ENCODE data around the gene IL4R. TPM values are rescaled to one million over a fixed set of nuclear protein-coding genes. Genes with fewer than 3 reads are reported as not detected.

The IL4R gene
- total and polyA plus RNA-seq, 2 donors (not counting 1 experiment from before 2014, with no cell fraction given): 17.1 to 23.6 TPM

DNA sequence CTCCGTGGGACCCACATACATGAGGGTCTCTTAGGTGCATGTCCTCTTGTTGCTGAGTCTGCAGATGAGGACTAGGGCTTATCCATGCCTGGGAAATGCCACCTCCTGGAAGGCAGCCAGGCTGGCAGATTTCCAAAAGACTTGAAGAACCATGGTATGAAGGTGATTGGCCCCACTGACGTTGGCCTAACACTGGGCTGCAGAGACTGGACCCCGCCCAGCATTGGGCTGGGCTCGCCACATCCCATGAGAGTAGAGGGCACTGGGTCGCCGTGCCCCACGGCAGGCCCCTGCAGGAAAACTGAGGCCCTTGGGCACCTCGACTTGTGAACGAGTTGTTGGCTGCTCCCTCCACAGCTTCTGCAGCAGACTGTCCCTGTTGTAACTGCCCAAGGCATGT lies 50.0 kb downstream of the IL4R start:
- no peaks in the 10 kb centered on the region for H3K79me2 ChIP-seq (ENCODE audit: control insufficient read depth, insufficient read depth, low read length)
- TF ChIP-seq EZH2 (IDR thresholded peaks at IDR 0.05; ENCODE audit: low read length, missing control alignments): no peak
- TF ChIP-seq, protein P1, sequence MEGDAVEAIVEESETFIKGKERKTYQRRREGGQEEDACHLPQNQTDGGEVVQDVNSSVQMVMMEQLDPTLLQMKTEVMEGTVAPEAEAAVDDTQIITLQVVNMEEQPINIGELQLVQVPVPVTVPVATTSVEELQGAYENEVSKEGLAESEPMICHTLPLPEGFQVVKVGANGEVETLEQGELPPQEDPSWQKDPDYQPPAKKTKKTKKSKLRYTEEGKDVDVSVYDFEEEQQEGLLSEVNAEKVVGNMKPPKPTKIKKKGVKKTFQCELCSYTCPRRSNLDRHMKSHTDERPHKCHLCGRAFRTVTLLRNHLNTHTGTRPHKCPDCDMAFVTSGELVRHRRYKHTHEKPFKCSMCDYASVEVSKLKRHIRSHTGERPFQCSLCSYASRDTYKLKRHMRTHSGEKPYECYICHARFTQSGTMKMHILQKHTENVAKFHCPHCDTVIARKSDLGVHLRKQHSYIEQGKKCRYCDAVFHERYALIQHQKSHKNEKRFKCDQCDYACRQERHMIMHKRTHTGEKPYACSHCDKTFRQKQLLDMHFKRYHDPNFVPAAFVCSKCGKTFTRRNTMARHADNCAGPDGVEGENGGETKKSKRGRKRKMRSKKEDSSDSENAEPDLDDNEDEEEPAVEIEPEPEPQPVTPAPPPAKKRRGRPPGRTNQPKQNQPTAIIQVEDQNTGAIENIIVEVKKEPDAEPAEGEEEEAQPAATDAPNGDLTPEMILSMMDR (conservative IDR thresholded peaks at IDR 0.05 in 1 of 2, IDR thresholded peaks at IDR 0.05 in 1 of 2; ENCODE audit: low read depth in 1 of 2, low read length in 2 of 2): no peak
- H3K4me2 ChIP-seq (ENCODE audit: extremely low read depth, insufficient read depth, low read length): no peak overlapping the region
- H3K9me3 ChIP-seq (ENCODE audit: control insufficient read depth, insufficient read depth, low read depth, low read length): no peaks in the 10 kb centered on the region
- peaks cover 16% of the 10 kb centered on the region for H3K36me3 ChIP-seq (ENCODE audit: control insufficient read depth, insufficient read depth, low read length)
- no peak for DNase-seq (ENCODE audit: low read depth in 2 of 2)
- peaks cover 4% of the 10 kb centered on the region for H3K4me1 ChIP-seq (ENCODE audit: control insufficient read depth, extremely low read depth, insufficient read depth, low read length)
- H3K9ac ChIP-seq (ENCODE audit: insufficient read depth, low read length): no peak overlapping the region
- no peak overlapping the region for H3K27ac ChIP-seq (ENCODE audit: insufficient read depth, low read length)
- no peaks in the 10 kb centered on the region for H3K27me3 ChIP-seq (ENCODE audit: control insufficient read depth, insufficient read depth, low read length)
- no peak overlapping the region for H2AFZ ChIP-seq (ENCODE audit: low read length)
- no peak overlapping the region for H3K4me3 ChIP-seq (replicated peaks in 1 of 4; ENCODE audit: control extremely low read depth in 1 of 4, insufficient read depth in 1 of 4, low read depth in 3 of 4, low read length in 4 of 4)
- no peaks in the 10 kb centered on the region for H4K20me1 ChIP-seq (ENCODE audit: control insufficient read depth, extremely low read depth, insufficient read depth, low read length)

DNA sequence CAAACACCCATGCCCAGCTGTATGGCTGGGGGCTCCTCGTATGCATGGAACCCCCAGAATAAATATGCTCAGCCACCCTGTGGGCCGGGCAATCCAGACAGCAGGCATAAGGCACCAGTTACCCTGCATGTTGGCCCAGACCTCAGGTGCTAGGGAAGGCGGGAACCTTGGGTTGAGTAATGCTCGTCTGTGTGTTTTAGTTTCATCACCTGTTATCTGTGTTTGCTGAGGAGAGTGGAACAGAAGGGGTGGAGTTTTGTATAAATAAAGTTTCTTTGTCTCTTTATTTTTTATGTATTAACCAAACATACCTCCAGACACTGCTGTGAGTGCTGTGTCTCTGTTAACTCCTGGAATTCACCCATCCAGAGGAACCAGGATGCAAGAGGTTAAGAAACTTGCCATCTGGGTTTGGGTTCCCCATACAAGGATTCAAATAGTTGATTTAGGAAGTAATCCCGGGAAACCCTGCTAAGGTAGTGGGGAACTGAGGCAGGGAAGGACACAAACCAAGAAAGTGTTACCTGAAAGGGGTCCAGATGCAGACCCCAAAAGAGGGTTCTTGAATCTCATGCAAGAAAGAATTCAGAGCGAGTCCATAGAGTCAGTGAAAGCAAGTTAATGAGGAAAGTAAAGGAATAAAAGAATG lies 50.8 kb downstream of the IL4R start:
- peaks cover 16% of the 10 kb centered on the region for H3K36me3 ChIP-seq (ENCODE audit: control insufficient read depth, insufficient read depth, low read length)
- no peak overlapping the region for H3K4me2 ChIP-seq (ENCODE audit: extremely low read depth, insufficient read depth, low read length)
- no peaks in the 10 kb centered on the region for H3K79me2 ChIP-seq (ENCODE audit: control insufficient read depth, insufficient read depth, low read length)
- H3K4me1 ChIP-seq (ENCODE audit: control insufficient read depth, extremely low read depth, insufficient read depth, low read length): peaks cover 4% of the 10 kb centered on the region
- H3K27me3 ChIP-seq (ENCODE audit: control insufficient read depth, insufficient read depth, low read length): no peaks in the 10 kb centered on the region
- H2AFZ ChIP-seq (ENCODE audit: low read length): no peak overlapping the region
- TF ChIP-seq, protein P1 (conservative IDR thresholded peaks at IDR 0.05 in 1 of 2, IDR thresholded peaks at IDR 0.05 in 1 of 2; ENCODE audit: low read depth in 1 of 2, low read length in 2 of 2): no peak
- no peak for TF ChIP-seq EZH2 (IDR thresholded peaks at IDR 0.05; ENCODE audit: low read length, missing control alignments)
- H3K27ac ChIP-seq (ENCODE audit: insufficient read depth, low read length): no peak overlapping the region
- H3K9ac ChIP-seq (ENCODE audit: insufficient read depth, low read length): no peak overlapping the region
- no peak for DNase-seq (ENCODE audit: low read depth in 2 of 2)
- H3K9me3 ChIP-seq (ENCODE audit: control insufficient read depth, insufficient read depth, low read depth, low read length): no peaks in the 10 kb centered on the region
- H4K20me1 ChIP-seq (ENCODE audit: control insufficient read depth, extremely low read depth, insufficient read depth, low read length): no peaks in the 10 kb centered on the region
- no peak overlapping the region for H3K4me3 ChIP-seq (replicated peaks in 1 of 4; ENCODE audit: control extremely low read depth in 1 of 4, insufficient read depth in 1 of 4, low read depth in 3 of 4, low read length in 4 of 4)

DNA sequence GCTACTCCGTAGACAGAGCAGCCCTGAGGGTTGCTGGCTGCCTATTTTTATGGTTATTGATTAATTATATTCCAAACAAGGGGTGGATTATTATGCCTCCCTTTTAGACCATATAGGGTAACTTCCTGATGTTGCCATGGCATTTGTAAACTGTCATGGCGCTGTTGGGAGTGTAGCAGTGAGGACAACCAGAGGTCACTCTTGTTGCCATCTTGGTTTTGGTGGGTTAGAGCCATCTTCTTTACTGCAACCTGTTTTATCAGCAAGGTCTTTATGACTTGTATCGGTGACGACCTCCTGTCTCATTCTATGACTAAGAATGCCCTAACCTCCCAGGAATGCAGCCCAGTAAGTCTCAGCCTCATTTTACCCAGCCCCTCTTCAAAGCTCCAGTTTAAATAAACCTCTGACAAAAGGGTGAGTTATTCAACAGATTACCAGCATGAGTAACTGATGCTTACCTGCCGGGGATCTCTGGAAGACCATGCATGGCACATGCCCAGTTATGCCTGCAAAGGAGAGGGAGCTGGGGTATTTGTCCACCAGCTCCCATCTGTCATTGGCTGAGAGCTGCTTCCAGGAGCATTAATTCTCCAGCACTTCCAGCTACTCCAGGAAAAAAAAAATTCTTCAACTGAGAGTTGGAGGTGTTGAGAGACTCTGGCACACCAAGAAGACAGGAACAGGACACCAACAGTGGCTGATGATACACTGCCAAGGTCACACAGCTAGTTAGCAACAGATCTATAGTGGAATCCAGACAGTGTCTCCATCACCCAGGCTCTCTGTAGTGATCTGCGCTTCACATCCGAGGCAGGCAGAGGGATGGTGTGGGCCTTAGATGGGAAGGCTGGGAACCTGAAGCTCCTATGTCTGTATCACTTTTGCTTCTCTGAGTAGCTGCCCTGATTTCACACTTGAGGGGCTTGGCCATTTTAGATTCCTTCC lies 51.6 kb downstream of the IL4R start:
- no peak overlapping the region for H3K9ac ChIP-seq (ENCODE audit: insufficient read depth, low read length)
- H3K4me2 ChIP-seq (ENCODE audit: extremely low read depth, insufficient read depth, low read length): no peak overlapping the region
- TF ChIP-seq, protein P1 (conservative IDR thresholded peaks at IDR 0.05 in 1 of 2, IDR thresholded peaks at IDR 0.05 in 1 of 2; ENCODE audit: low read depth in 1 of 2, low read length in 2 of 2): no peak
- no peak for TF ChIP-seq EZH2 (IDR thresholded peaks at IDR 0.05; ENCODE audit: low read length, missing control alignments)
- peak in 1 of 2 donors; percentile 81 for DNase-seq (ENCODE audit: low read depth in 2 of 2)
- H3K4me3 ChIP-seq (replicated peaks in 1 of 4; ENCODE audit: control extremely low read depth in 1 of 4, insufficient read depth in 1 of 4, low read depth in 3 of 4, low read length in 4 of 4): no peak overlapping the region
- no peaks in the 10 kb centered on the region for H3K79me2 ChIP-seq (ENCODE audit: control insufficient read depth, insufficient read depth, low read length)
- peaks cover 7% of the 10 kb centered on the region for H3K4me1 ChIP-seq (ENCODE audit: control insufficient read depth, extremely low read depth, insufficient read depth, low read length)
- H4K20me1 ChIP-seq (ENCODE audit: control insufficient read depth, extremely low read depth, insufficient read depth, low read length): no peaks in the 10 kb centered on the region
- H3K9me3 ChIP-seq (ENCODE audit: control insufficient read depth, insufficient read depth, low read depth, low read length): no peaks in the 10 kb centered on the region
- no peaks in the 10 kb centered on the region for H3K27me3 ChIP-seq (ENCODE audit: control insufficient read depth, insufficient read depth, low read length)
- H3K36me3 ChIP-seq (ENCODE audit: control insufficient read depth, insufficient read depth, low read length): peaks cover 16% of the 10 kb centered on the region
- H2AFZ ChIP-seq (ENCODE audit: low read length): no peak overlapping the region
- H3K27ac ChIP-seq (ENCODE audit: insufficient read depth, low read length): no peak overlapping the region

Measured in fibroblast of lung (primary cell).